ENCODE results near the gene CCDC197. TPM values are rescaled to one million over a fixed set of nuclear protein-coding genes. Genes with fewer than 3 reads are reported as not detected.

The CCDC197 gene
- total RNA-seq, 1 donor from 2014 or later, result not detected

GRCh38 chr14:94029265-94029664, 32.2 kb downstream of the CCDC197 start:
- Mint-ChIP-seq H3K27ac (ENCODE audit: unreplicated experiment) (no peak overlapping the region), H3K9me3 (ENCODE audit: unreplicated experiment) (no peaks in the 10 kb centered on the region)

GRCh38 chr14:94029671-94030203, 32.6 kb downstream of the CCDC197 start:
- no peak for DNase-seq (ENCODE audit: low spot score)
- Mint-ChIP-seq H3K27me3 (ENCODE audit: unreplicated experiment) (peaks cover 4% of the 10 kb centered on the region), H3K4me1 (ENCODE audit: unreplicated experiment) (peaks cover 8% of the 10 kb centered on the region), H3K27ac (ENCODE audit: unreplicated experiment) (no peak overlapping the region), H3K4me3 (ENCODE audit: unreplicated experiment) (no peak overlapping the region), H3K36me3 (ENCODE audit: low read depth, unreplicated experiment) (no peaks in the 10 kb centered on the region), H3K9me3 (ENCODE audit: unreplicated experiment) (no peaks in the 10 kb centered on the region)
- TF ChIP-seq CTCF (IDR thresholded peaks at IDR 0.05; ENCODE audit: unreplicated experiment), result no peak

More at GRCh38 chr14:94029265-94029664, 32.2 kb downstream of the CCDC197 start:
- no peaks in the 10 kb centered on the region for H3K36me3 Mint-ChIP-seq (ENCODE audit: low read depth, unreplicated experiment)
- peaks cover 8% of the 10 kb centered on the region for H3K4me1 Mint-ChIP-seq (ENCODE audit: unreplicated experiment)
- DNase-seq (ENCODE audit: low spot score), result no peak
- no peak overlapping the region for H3K4me3 Mint-ChIP-seq (ENCODE audit: unreplicated experiment)
- TF ChIP-seq CTCF (IDR thresholded peaks at IDR 0.05; ENCODE audit: unreplicated experiment), result no peak
- H3K27me3 Mint-ChIP-seq (ENCODE audit: unreplicated experiment), result peaks cover 6% of the 10 kb centered on the region

GRCh38 chr14:94030571-94030970, 33.5 kb downstream of the CCDC197 start:
- no peaks in the 10 kb centered on the region for H3K36me3 Mint-ChIP-seq (ENCODE audit: low read depth, unreplicated experiment)
- peaks cover 8% of the 10 kb centered on the region for H3K4me1 Mint-ChIP-seq (ENCODE audit: unreplicated experiment)
- H3K4me3 Mint-ChIP-seq (ENCODE audit: unreplicated experiment), result no peak overlapping the region
- no peak overlapping the region for H3K27ac Mint-ChIP-seq (ENCODE audit: unreplicated experiment)
- no peaks in the 10 kb centered on the region for H3K9me3 Mint-ChIP-seq (ENCODE audit: unreplicated experiment)
- peaks cover 4% of the 10 kb centered on the region for H3K27me3 Mint-ChIP-seq (ENCODE audit: unreplicated experiment)
- DNase-seq (ENCODE audit: low spot score), result no peak
- no peak for TF ChIP-seq CTCF (IDR thresholded peaks at IDR 0.05; ENCODE audit: unreplicated experiment)

GRCh38 chr14:94031161-94031882, 34.2 kb downstream of the CCDC197 start:
- TF ChIP-seq CTCF (IDR thresholded peaks at IDR 0.05; ENCODE audit: unreplicated experiment), result no peak
- no peak overlapping the region for H3K4me3 Mint-ChIP-seq (ENCODE audit: unreplicated experiment)
- peaks cover 8% of the 10 kb centered on the region for H3K4me1 Mint-ChIP-seq (ENCODE audit: unreplicated experiment)
- no peaks in the 10 kb centered on the region for H3K9me3 Mint-ChIP-seq (ENCODE audit: unreplicated experiment)
- no peaks in the 10 kb centered on the region for H3K36me3 Mint-ChIP-seq (ENCODE audit: low read depth, unreplicated experiment)
- no peak for DNase-seq (ENCODE audit: low spot score)
- no peak overlapping the region for H3K27ac Mint-ChIP-seq (ENCODE audit: unreplicated experiment)
- H3K27me3 Mint-ChIP-seq (ENCODE audit: unreplicated experiment), result peaks cover 4% of the 10 kb centered on the region

- Mint-ChIP-seq H3K4me3 (ENCODE audit: unreplicated experiment) (no peak overlapping the region), H3K4me1 (ENCODE audit: unreplicated experiment) (peaks cover 8% of the 10 kb centered on the region), H3K27me3 (ENCODE audit: unreplicated experiment) (peaks cover 4% of the 10 kb centered on the region), H3K9me3 (ENCODE audit: unreplicated experiment) (no peaks in the 10 kb centered on the region), H3K36me3 (ENCODE audit: low read depth, unreplicated experiment) (no peaks in the 10 kb centered on the region), H3K27ac (ENCODE audit: unreplicated experiment) (no peak overlapping the region)
- no peak for DNase-seq (ENCODE audit: low spot score)
- no peak for TF ChIP-seq CTCF (IDR thresholded peaks at IDR 0.05; ENCODE audit: unreplicated experiment)
Observed at GRCh38 chr14:94031883-94032279, 34.8 kb downstream of the CCDC197 start.

Data from endothelial cell (in vitro differentiated cells).